IPS-15b (cell line): Measurements from ENCODE around the gene ATF3.

Experiments
- H3K27me3 ChIP-seq: one replicate; pipeline ENCODE4 v1.6.1; 2013; ENCODE audit warnings: low read length; ENCODE audit not compliant: control insufficient read depth, insufficient read depth
- H3K36me3 ChIP-seq: one replicate; pipeline ENCODE4 v1.6.1; 2013; ENCODE audit warnings: low read length; ENCODE audit not compliant: control insufficient read depth, insufficient read depth
- H3K4me1 ChIP-seq: one replicate; pipeline ENCODE4 v1.6.1; 2013; ENCODE audit warnings: mild to moderate bottlenecking, low read length; ENCODE audit not compliant: control insufficient read depth, insufficient read depth
- H3K4me3 ChIP-seq: one replicate; pipeline ENCODE4 v1.5.1; 2013; ENCODE audit warnings: low read depth, low read length
- H3K9ac ChIP-seq: one replicate; pipeline ENCODE4 v1.6.1; 2013; ENCODE audit warnings: low read depth, mild to moderate bottlenecking, low read length
- H3K9me3 ChIP-seq: one replicate; pipeline ENCODE4 v1.6.1; 2013; ENCODE audit warnings: mild to moderate bottlenecking, low read length; ENCODE audit not compliant: control insufficient read depth, insufficient read depth

Gene ATF3

GRCh38 chr1:212623603-212624002, 15.0 kb downstream of the ATF3 start:
- Histone ChIP-seq H3K36me3 (peaks cover 10% of the 10 kb centered on the region), H3K9ac (no peak overlapping the region), H3K4me3 (no peak overlapping the region), H3K9me3 (no peaks in the 10 kb centered on the region), H3K27me3 (no peaks in the 10 kb centered on the region), H3K4me1 (no peaks in the 10 kb centered on the region)

- Histone ChIP-seq H3K4me3 (no peak overlapping the region), H3K4me1 (peaks cover 2% of the 10 kb centered on the region), H3K9me3 (no peaks in the 10 kb centered on the region), H3K27me3 (peaks cover 4% of the 10 kb centered on the region), H3K36me3 (peaks cover 3% of the 10 kb centered on the region), H3K9ac (no peak overlapping the region)
Measured at GRCh38 chr1:212624976-212625501, 16.5 kb downstream of the ATF3 start.

DNA sequence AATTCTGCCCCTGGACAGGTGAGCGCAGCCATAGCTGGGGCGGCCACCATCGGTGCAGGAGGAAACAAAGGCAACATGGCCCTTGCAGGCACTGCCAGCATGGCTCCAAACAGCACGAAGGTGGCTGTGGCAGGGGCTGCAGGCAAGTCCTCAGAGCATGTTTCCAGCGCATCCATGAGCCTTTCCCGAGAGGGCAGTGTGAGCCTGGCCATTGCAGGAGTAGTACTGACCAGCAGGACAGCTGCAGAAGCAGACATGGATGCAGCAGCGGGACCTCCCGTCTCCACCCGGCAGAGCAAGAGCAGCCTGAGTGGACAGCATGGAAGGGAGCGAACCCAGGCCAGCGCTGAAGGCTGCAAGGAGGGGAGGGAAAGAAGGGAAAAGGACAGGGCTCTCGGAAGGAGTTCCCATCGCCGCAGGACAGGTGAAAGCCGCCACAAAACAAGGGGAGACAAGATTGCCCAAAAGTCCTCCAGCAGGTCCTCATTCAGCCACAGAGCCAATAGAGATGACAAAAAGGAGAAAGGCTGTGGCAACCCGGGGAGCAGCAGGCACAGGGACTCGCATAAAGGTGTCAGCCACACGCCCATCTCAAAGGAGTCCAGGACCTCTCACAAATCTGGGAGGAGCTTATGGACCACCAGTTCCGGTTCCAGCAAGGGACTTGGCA, 17.4 kb downstream of the ATF3 start:
- H3K36me3 ChIP-seq, result no peaks in the 10 kb centered on the region
- no peak overlapping the region for H3K9ac ChIP-seq
- no peak overlapping the region for H3K4me3 ChIP-seq
- no peaks in the 10 kb centered on the region for H3K9me3 ChIP-seq
- peaks cover 6% of the 10 kb centered on the region for H3K27me3 ChIP-seq
- peaks cover 10% of the 10 kb centered on the region for H3K4me1 ChIP-seq

DNA sequence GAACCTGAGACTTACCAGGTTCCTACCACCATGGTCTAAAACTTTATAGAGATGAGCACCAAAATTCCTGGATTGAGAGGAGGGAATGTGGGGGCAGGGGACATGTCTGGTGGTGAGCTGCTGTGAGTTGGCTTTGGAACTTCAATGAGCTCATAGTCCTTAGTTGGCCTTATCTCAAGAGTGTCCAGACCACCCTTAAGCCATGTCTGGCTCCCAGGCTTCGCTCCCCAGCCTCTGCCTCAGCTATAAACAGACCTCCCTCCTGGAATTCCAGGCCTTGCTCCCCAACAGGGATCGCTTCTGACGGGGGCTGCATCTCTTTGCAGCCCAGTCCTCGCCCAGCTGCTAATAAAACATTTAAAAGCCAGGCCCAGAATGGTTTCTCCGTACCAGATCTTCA, 19.5 kb downstream of the ATF3 start:
- no peaks in the 10 kb centered on the region for H3K36me3 ChIP-seq

GRCh38 chr1:212628813-212629415, 20.4 kb downstream of the ATF3 start:
- no peak overlapping the region for H3K9ac ChIP-seq
- no peak overlapping the region for H3K4me3 ChIP-seq
- peaks cover 10% of the 10 kb centered on the region for H3K4me1 ChIP-seq
- no peaks in the 10 kb centered on the region for H3K9me3 ChIP-seq
- no peaks in the 10 kb centered on the region for H3K36me3 ChIP-seq
- peaks cover 10% of the 10 kb centered on the region for H3K27me3 ChIP-seq

More for the DNA sequence above, 19.5 kb downstream of the ATF3 start:
- Histone ChIP-seq H3K9me3 (no peaks in the 10 kb centered on the region), H3K4me1 (peaks cover 10% of the 10 kb centered on the region), H3K4me3 (no peak overlapping the region), H3K9ac (no peak overlapping the region), H3K27me3 (peaks cover 10% of the 10 kb centered on the region)

- peaks cover 10% of the 10 kb centered on the region for H3K4me1 ChIP-seq
Measured at GRCh38 chr1:212629450-212630157, 21.0 kb downstream of the ATF3 start.

DNA sequence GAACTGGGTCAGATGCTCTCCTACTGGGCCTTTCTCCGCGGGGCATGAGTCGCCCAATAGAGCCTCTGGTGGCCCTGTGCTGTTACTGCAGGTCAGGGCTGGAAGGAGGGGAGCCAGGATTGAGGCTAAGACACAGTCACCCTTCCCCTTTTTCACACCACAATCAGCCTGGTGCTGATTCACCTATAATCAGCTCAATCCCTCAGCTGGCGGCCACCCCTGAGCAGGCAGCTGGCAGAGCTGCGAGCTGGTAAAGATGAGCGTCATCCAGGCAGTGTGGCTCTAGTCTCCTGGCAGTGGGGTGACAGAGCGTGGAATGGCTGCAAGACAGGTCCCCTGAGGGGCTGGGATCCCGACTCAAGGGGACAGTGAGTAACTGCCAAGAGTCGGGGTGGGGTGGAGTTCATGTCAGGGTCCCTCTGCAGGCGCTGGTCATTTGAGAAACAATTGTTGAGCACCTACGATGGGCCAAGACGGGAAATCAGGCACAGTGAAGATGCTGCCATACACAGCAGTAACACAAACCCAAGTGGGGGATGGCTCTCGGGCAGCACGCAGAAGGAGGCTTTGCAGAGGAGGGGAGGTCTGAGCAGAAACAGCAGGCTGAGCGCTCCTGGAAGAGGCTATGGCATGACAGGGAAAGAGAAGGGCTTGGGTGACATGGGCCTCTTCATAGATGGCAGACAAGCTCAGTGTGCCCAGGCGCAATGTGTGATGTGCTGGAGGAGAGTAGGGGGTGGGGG, 21.8 kb downstream of the ATF3 start:
- H3K4me3 ChIP-seq, result peak overlapping the region; percentile 10
- no peaks in the 10 kb centered on the region for H3K36me3 ChIP-seq
- H3K9ac ChIP-seq, result no peak overlapping the region
- peaks cover 10% of the 10 kb centered on the region for H3K27me3 ChIP-seq
- H3K4me1 ChIP-seq, result peaks cover 10% of the 10 kb centered on the region
- peaks cover 6% of the 10 kb centered on the region for H3K9me3 ChIP-seq

More at GRCh38 chr1:212629450-212630157, 21.0 kb downstream of the ATF3 start:
- Histone ChIP-seq H3K9me3 (peaks cover 4% of the 10 kb centered on the region), H3K27me3 (peaks cover 10% of the 10 kb centered on the region), H3K4me3 (no peak overlapping the region), H3K36me3 (no peaks in the 10 kb centered on the region), H3K9ac (no peak overlapping the region)

GRCh38 chr1:212633161-212633560, 24.6 kb downstream of the ATF3 start:
- H3K9me3 ChIP-seq, result peaks cover 6% of the 10 kb centered on the region
- H3K27me3 ChIP-seq, result peaks cover 10% of the 10 kb centered on the region
- peaks cover 13% of the 10 kb centered on the region for H3K4me1 ChIP-seq
- H3K9ac ChIP-seq, result no peak overlapping the region
- no peak overlapping the region for H3K4me3 ChIP-seq
- no peaks in the 10 kb centered on the region for H3K36me3 ChIP-seq

- Histone ChIP-seq H3K4me3 (no peak overlapping the region), H3K4me1 (peaks cover 13% of the 10 kb centered on the region), H3K27me3 (peaks cover 10% of the 10 kb centered on the region), H3K9me3 (peaks cover 6% of the 10 kb centered on the region), H3K9ac (no peak overlapping the region), H3K36me3 (no peaks in the 10 kb centered on the region)
Measured at GRCh38 chr1:212634252-212634651, 25.7 kb downstream of the ATF3 start.

DNA sequence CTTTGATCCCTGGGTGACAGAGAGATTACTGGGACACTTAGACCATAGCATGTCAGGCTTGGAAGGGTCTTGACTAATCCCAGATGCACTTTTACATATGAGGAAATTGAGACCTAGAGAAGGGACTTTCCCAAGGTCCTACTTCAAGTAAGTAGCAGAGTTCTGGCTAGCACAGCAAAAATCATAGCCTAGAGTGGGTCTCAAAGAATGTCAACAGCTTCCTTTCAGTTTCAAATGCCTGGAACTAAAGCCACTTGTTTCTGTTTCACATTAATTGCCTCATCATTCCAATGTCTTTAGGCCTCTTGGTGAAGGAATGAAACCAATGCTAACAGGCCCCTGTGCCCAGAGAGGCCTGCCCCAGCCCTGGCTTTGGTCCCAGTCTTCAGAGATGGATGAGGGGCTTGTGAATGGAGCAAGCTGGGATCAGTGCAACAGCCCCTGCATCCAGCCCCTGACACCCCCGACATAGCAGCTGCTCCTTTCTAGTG, 26.6 kb downstream of the ATF3 start:
- Histone ChIP-seq H3K4me1 (peaks cover 10% of the 10 kb centered on the region), H3K4me3 (no peak overlapping the region), H3K27me3 (peaks cover 5% of the 10 kb centered on the region), H3K9me3 (peaks cover 6% of the 10 kb centered on the region), H3K9ac (no peak overlapping the region), H3K36me3 (no peaks in the 10 kb centered on the region)

GRCh38 chr1:212637902-212638301, 29.3 kb downstream of the ATF3 start:
- Histone ChIP-seq H3K9me3 (peaks cover 6% of the 10 kb centered on the region), H3K4me1 (peaks cover 4% of the 10 kb centered on the region), H3K4me3 (no peak overlapping the region), H3K27me3 (no peaks in the 10 kb centered on the region), H3K9ac (no peak overlapping the region), H3K36me3 (no peaks in the 10 kb centered on the region)
